NCI-H1436 (cell line): Measurements from ENCODE around the gene PHTF2.
"Not testable (repeated sequence)": the region's sequence is repeated elsewhere in the genome, so short reads cannot be mapped to it uniquely, and the experiment has no call there.

Experiments
- DNase-seq: peaks from one replicate; lab custom pipeline; 2025; lab: John Stamatoyannopoulos, UW

Gene PHTF2

DNA sequence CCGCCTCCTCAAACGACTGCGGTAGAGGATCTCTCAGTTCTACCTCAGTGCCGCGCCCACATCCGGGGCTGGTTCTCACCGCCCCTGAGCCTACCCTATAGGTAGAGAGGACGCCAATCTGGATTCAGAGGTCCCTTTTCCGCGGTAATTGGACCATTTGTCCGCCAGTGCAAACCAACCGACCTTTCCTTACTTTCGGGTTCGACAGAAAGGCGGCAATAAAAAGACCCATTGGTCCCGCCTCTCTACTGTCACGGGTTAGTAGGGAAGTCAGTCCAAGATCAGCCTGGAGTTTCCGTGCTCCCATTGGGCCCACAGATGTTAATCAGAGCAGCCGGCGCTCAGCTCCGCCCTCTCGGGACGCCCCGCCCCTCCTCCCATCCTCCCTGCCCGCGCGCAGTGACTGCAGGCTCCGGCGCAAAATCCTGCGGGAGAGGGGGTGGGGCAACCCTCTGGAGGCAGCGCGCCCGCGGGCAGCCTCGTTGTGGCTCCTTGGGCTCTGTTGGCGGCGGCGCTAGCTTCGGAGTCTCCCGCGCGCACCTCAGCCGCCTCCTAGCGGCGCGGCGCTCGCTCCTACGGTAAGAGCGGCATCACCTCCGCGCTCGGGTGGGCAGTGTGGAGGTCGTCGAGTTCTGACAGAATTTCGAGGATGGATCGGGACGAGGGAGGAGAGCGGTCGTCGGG is at the start of gene PHTF2, which contains the start of gene TMEM60:
TSS of gene PHTF2 (plus strand) at position 380 of the 684 bp plus-strand sequence.
TSS of gene TMEM60 (minus strand) at position 41 of the 684 bp plus-strand sequence. CDS start 4,061 bp downstream, outside the sequence.
- DNase-seq, result peak; percentile 99

GRCh38 chr7:77752016-77752415 is 46.6 kb upstream of the PHTF2 start:
- no peak for DNase-seq

- no peak for DNase-seq
These were observed 45.4 kb upstream of the PHTF2 start for GRCh38 chr7:77753173-77753572.

- no peak for DNase-seq
These were observed 41.0 kb upstream of the PHTF2 start for GRCh38 chr7:77757589-77757988.

- peak; percentile 40 for DNase-seq
These were observed 39.2 kb upstream of the PHTF2 start for GRCh38 chr7:77759294-77759889.

GRCh38 chr7:77760809-77761453 is 37.6 kb upstream of the PHTF2 start:
- DNase-seq, result no peak

GRCh38 chr7:77765481-77765880 is 33.1 kb upstream of the PHTF2 start:
- no peak for DNase-seq

- no peak for DNase-seq
These were observed 32.4 kb upstream of the PHTF2 start for GRCh38 chr7:77765906-77766800.

- DNase-seq, result no peak
These were observed 31.6 kb upstream of the PHTF2 start for GRCh38 chr7:77766801-77767605.

GRCh38 chr7:77770316-77770715 is 28.3 kb upstream of the PHTF2 start:
- DNase-seq, result no peak

DNA sequence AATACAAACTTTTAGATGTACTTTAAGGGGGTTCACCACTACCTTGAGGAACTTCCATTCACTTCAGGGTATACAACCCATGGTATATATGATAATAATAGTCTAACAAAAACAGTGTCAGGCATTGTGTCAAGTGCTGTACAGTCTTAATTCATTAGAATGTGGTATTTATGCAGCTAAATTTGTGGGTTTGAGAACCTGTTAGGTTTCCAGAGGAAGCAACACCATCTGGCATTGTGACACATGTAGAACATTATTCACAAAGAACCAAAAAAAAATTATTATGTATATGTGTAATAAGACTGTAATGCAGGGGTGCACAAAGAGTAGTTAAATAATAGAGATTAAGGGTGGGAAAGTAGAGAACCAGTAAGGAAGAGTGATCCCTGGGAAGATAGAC is 26.7 kb upstream of the PHTF2 start:
- DNase-seq, result no peak

DNA sequence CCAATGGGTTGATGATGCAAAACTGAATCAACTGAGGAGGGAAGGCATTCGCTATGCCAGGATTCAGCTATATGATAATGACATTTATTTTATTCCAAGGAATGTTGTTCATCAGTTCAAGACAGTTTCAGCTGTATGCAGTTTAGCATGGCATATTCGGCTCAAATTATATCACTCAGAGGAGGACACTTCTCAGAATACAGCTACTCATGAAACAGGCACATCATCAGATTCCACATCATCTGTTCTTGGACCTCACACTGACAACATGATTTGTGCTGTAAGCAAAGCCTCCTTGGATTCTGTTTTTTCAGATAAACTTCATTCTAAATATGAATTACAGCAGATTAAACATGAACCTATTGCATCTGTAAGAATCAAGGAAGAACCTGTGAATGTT is 20.0 kb upstream of the PHTF2 start:
- DNase-seq, result no peak

GRCh38 chr7:77782383-77782782 is 16.2 kb upstream of the PHTF2 start:
- DNase-seq, result no peak

- DNase-seq, result no peak
These were observed 15.5 kb upstream of the PHTF2 start for GRCh38 chr7:77783111-77783510.

DNA sequence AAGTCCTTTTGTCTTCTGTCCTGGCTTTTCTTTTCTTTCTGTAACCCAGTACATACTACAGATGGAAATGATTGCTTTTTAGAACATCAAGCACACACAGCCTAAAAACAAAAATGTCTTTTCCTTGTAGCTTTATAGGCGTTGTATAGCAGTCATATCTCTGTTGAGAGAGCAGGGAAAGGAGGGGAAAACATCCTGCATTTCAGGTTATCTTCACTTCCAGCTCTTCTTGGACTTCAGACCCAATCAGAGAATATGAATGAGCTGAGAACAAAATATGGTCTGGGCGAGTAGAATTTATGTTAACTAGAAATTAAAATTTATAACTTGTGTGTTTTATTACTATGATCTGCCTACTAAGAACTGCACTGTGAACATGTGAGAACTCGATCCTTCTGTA is 15.0 kb upstream of the PHTF2 start:
- no peak for DNase-seq

DNA sequence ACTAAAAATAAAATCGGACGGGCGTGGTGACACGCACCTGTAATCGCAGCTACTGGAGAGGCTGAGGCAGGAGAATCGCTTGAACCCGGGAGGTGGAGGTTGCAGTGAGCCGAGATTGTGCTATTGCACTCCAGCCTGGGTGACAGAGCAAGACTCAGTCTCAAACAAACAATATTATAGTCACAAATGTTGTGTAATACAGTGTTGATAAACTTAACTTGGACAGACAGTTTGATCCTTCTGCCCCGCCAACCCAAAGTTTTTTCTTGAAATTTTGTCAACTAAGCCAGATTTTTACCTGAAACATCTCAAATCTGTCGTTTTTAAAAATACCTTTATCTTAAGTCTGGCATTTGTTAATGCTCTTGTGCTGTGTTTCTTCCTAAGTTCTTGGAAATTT is 14.1 kb upstream of the PHTF2 start:
- DNase-seq, result not testable (repeated sequence)

- DNase-seq, result no peak
These were observed 12.6 kb upstream of the PHTF2 start for GRCh38 chr7:77786018-77786417.

DNA sequence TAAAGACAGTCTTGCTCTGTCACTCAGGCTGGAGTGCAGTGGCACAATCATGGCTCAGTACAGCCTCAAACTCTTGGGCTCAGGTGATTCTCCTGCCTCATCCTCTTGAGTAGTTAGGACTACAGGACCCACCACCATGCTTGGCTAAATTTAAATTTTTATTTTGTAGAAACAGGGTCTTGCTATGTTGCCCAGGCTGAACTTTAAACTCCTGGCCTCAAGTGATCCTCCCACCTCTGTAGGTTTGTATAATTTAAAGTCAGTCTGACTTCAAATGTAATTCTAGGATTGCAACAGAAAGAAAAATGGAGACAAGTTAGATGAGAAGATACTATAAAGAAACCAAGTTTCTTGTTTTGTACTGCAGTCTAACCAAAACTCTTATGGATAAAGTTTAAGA is 11.8 kb upstream of the PHTF2 start:
- no peak for DNase-seq

DNA sequence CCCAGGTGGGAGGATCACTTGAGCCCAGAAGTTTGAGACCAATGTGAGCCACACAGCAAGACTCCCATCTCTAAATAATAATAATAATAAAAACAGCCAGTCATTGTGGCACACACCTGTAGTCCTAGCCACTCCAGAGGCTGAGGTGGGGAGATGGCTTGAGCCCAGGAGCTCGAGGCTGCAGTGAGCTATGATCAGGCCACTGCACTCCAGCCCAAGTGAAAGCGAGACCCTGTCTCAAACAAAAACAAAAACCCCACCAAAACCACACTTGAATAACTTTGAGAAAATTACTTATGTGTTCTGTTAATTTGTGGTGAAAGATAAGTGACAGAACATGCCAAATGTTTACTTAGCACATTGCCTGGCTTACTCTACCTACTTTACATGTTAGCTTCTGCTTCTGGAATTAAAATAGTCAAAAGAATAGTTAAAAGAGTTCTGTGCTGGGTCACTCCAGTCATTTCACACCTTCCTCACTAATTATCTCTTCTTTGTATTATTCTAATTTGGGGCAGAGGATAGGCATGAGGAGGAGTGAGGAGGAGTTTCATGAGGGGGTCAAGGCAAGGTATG is 10.2 kb upstream of the PHTF2 start:
- no peak for DNase-seq

DNA sequence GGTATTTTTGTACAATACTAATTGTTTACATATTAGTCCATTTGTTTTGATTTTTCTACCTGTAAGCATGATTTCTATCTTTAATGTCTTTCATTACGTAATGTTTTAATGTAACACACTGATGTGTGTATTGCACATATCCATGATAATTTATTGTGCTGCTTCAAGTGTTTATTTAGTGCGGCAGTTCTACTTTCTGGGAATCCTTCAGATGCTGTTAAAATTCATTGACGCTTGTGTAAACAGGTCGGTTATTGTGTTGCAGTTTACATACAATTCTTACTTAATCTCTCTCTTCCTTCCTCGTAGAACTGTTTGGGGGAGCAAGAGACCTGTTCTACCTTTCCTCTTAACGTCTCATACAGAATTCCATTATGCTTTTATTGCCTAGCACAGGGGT is 7.2 kb upstream of the PHTF2 start:
- DNase-seq, result peak; percentile 44

GRCh38 chr7:77791956-77792355 is 6.6 kb upstream of the PHTF2 start:
- no peak for DNase-seq
